Ovary (tissue), 9 donors: Measurements from ENCODE around the gene BFAR. TPM values are rescaled to one million over a fixed set of nuclear protein-coding genes. Genes with fewer than 3 reads are reported as not detected.
"Not testable (repeated sequence)": the region's sequence is repeated elsewhere in the genome, so short reads cannot be mapped to it uniquely, and the experiment has no call there.

ENCODE experiments used
- DNase-seq, 5 donors: peaks; one replicate each; pipeline ENCODE4 v3.0.0-alpha.2; 2019 to 2020
- H3K27ac ChIP-seq, 2 donors: fragments of 200-600 bp; one replicate each; pipeline versions ENCODE4 v1.5.1 to v1.8.0; 2019 to 2022
- H3K27me3 ChIP-seq: fragments of 200-600 bp; one replicate; pipeline ENCODE4 v1.8.0; 2022
- H3K36me3 ChIP-seq: fragments of 200-600 bp; sonication (generic); one replicate; pipeline ENCODE4 v1.5.1; 2019
- H3K4me1 ChIP-seq: one replicate; pipeline ENCODE4 v1.8.1; 2013; ENCODE audit warnings: mild to moderate bottlenecking, moderate library complexity; ENCODE audit not compliant: insufficient read depth
- H3K4me3 ChIP-seq: fragments of 200-600 bp; sonication (generic); one replicate; pipeline ENCODE4 v1.5.1; 2017
- H3K9me3 ChIP-seq, 2 donors: fragments of 200-600 bp in 1 of 2; sonication (generic) in 1 of 2; one replicate each; pipeline versions ENCODE4 v1.5.1 to v1.8.1; 2013 to 2019; ENCODE audit warnings: mild to moderate bottlenecking in 1 of 2, moderate library complexity in 1 of 2
- EP300 ChIP-seq: sonication (generic); formaldehyde crosslinking; IDR thresholded peaks from one replicate; pipeline ENCODE4 v1.6.1; 2017; ENCODE audit warnings: antibody characterized with exemption
- POLR2A ChIP-seq: fragments of 450-650 bp; IDR thresholded peaks from one replicate; pipeline ENCODE4 v1.6.1; 2017; ENCODE audit warnings: antibody characterized with exemption, mild to moderate bottlenecking, moderate library complexity
- WGBS, 3 donors: extraction: QIAGEN DNeasy Blood & Tissue Kit in 1 of 3; methylation state at CpG; one replicate each; pipeline versions ENCODE4 v1.1.5 to v1.1.7; 2013 to 2017; 5-methylcytosine and 5-hydroxymethylcytosine counted together
- intact Hi-C, 4 donors: fragments of 100-400 bp; cut with DNase I; formaldehyde crosslinking; loops; one replicate each; pipeline versions ENCODE4 v1.11.0 to v1.15.1; 2022 to 2023
- polyA plus RNA-seq, 2 donors: library from polyadenylated mRNA; stranded (reverse); fragments of 200-250 nt in 1 of 2; fragments of 350-450 nt in 1 of 2; fragmentation: Illumina TruSeq in 1 of 2; extraction: RNeasy Lipid Tissue Mini Kit (QIAGEN cat#74804) in 1 of 2; gene quantifications; one replicate each; pipeline ENCODE4 v1.2.3, GENCODE V29; 2013 to 2014
- total RNA-seq, 7 donors: library from RNA; depleted of rRNA in 2 of 7; stranded (reverse); fragments of >200 nt in 2 of 7; fragmentation: NEBNext Ultra II Directional in 3 of 7; extraction: Animal tissue kit (Norgen Biotek cat#: 25700) in 3 of 7; gene quantifications; one replicate each; pipeline versions ENCODE4 v1.1.0 to v1.2.4, GENCODE V29; 2016 to 2023
- TF ChIP-seq, protein P1 (sequence below), 3 donors: fragments of 450-650 bp in 2 of 3; fragments of 200-600 bp in 1 of 3; IDR thresholded peaks; one replicate each; pipeline versions ENCODE4 v1.5.1 to v1.8.0; 2016 to 2022; ENCODE audit warnings: antibody characterized with exemption in 3 of 3, mild to moderate bottlenecking in 1 of 3
- donor health status: DM: no; HTN: no; CAD: no; lungs with moderate emphysema.
- donor health status: DM: no; HTN: no; CAD: no.
- donor health status: Bipolar disorder and iron deficiency.
- donor health status: DM: yes; HTN: yes; CAD: no.
- donor health status: DM: no; HTN: no; CAD: no.
- donor health status: DM: yes; HTN: yes; CAD: no.

Gene BFAR
- total and polyA plus RNA-seq, 9 donors, result 42.2 to 83.7 (median 49.4) TPM

DNA sequence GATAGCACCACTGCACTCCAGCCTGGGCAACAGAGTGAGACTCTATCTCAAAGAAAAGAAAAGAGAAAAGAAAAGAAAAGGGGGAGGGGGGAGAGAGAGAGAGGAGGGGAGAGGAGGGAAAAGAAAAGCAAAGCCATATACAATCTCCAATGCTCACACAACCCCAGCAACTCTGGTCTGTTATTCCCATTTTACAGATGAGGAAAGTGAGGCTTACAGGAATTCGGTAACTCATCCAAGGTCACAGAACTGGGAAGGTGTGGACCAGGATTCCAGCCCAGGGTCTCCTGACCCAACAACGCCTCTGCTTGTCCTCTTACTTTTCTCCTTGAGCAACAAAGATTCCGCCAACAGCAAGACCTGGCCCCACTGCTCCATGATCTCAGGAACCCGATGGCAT is 48.4 kb downstream of the BFAR start:
- no peaks in the 10 kb centered on the region for H3K36me3 ChIP-seq
- H3K27me3 ChIP-seq, result no peaks in the 10 kb centered on the region
- no peak overlapping the region for H3K27ac ChIP-seq
- TF ChIP-seq POLR2A, result no peak
- TF ChIP-seq EP300, result no peak
- TF ChIP-seq, protein P1, sequence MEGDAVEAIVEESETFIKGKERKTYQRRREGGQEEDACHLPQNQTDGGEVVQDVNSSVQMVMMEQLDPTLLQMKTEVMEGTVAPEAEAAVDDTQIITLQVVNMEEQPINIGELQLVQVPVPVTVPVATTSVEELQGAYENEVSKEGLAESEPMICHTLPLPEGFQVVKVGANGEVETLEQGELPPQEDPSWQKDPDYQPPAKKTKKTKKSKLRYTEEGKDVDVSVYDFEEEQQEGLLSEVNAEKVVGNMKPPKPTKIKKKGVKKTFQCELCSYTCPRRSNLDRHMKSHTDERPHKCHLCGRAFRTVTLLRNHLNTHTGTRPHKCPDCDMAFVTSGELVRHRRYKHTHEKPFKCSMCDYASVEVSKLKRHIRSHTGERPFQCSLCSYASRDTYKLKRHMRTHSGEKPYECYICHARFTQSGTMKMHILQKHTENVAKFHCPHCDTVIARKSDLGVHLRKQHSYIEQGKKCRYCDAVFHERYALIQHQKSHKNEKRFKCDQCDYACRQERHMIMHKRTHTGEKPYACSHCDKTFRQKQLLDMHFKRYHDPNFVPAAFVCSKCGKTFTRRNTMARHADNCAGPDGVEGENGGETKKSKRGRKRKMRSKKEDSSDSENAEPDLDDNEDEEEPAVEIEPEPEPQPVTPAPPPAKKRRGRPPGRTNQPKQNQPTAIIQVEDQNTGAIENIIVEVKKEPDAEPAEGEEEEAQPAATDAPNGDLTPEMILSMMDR (IDR thresholded peaks at IDR 0.05), result no peak
- no peaks in the 10 kb centered on the region for H3K9me3 ChIP-seq
- no peak for DNase-seq
- no peak overlapping the region for H3K4me3 ChIP-seq
- 86 to 95% (median 93%) methylated on average over 4 of the region's 4 CpGs for WGBS, 3 donors
- intact Hi-C loops, result no loop called here
- no peaks in the 10 kb centered on the region for H3K4me1 ChIP-seq

DNA sequence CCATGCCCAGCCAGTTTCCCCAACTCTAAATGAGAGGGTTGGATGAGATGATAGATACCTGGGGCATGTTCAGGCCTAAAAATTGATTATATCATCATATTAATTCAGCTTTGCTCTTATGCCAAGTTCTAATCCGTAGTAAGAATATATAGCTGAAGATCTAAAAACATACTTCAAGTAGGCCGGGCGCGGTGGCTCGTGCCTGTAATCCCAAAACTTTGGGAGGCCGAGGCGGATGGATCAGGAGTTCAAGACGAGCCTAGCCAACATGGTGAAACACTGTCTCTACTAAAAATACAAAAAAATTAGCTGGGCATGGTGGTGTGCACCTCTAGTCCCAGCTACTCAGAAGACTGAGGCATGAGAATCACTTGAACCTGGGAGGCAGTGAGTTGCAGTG is 49.4 kb downstream of the BFAR start:
- Histone ChIP-seq H3K4me3 (no peak overlapping the region), H3K27ac (no peak overlapping the region), H3K9me3 (no peaks in the 10 kb centered on the region), H3K4me1 (no peaks in the 10 kb centered on the region), H3K27me3 (no peaks in the 10 kb centered on the region), H3K36me3 (no peaks in the 10 kb centered on the region)
- TF ChIP-seq EP300 (no peak), POLR2A (no peak)
- TF ChIP-seq, protein P1 (IDR thresholded peaks at IDR 0.05), result no peak
- 93 to 95% (median 93%) methylated on average over 8 of the region's 8 CpGs for WGBS, 3 donors
- no peak for DNase-seq
- intact Hi-C loops, result no loop called here

DNA sequence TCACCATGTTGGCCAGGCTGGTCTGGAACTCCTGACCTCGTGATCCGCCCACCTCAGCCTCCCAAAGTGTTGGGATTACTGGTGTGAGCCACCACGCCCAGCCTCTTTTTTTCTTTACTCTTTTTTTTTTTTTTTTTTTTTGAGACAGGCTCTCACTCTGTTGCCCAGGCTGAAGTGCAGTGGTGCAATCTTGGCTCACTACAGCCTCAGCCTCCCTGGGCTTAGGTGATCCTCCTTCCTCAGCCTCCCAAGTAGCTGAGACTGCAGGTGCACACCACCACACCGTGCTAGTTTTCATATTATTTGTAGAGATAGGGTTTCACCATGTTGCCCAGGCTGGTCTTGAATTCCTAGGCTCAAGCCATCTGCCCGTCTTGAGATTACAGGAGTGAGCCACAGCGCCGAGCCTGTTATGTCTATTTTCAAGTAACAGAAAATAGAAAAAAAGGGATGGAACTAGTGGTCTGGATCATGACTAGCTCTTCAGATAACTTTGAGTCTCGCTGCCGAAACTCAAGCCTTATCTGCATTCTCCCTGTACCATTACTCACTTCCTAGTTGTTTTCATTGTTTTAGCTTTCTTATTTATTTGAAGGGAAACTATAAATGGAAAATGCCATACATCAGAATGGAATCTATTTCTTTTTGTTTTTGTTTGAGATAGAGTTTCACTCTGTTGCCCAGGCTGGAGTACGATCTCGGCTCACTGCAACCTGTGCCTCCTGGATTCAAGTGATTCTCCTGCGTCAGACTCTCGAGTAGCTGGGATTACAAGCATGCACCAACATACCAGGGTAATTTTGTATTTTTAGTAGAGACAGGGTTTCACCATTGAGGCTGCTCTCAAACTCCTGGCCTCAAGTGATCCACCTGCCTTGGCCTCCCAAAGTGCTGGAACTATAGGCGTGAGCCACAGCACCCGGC is 53.4 kb downstream of the BFAR start:
- H3K27ac ChIP-seq, H3K27me3 ChIP-seq, DNase-seq, H3K4me3 ChIP-seq, H3K36me3 ChIP-seq, H3K9me3 ChIP-seq, H3K4me1 ChIP-seq, intact Hi-C loops: not testable (repeated sequence)
- WGBS, 3 donors, result 38 to 55% (median 41%) methylated on average over 15 of the region's 15 CpGs

DNA sequence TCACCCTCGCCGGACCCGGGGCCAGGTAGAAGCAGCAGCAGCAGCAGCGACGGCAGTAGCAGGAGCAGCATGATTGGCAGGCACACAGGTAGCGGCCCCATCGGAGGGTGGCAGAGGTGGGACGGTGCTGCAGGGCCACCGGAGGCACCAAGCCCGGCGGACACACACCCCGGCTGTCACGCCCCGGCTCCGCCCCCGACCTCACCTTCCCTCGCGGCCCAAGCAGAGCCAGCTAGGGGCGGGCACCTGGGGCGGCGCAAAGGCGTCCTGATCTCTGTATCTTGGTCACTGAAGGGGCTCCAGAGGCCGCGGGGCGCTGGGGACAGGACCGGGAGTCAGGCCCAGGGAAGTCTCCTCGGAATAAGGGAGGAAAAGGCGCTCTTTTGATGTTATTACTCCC is 61.4 kb downstream of the BFAR start, which contains the start of gene PLA2G10:
PLA2G10 (minus strand) TSS at position 180 of the 400 bp plus-strand sequence; CDS start at position 101, 79 bp downstream.
- H3K4me3 ChIP-seq, H3K36me3 ChIP-seq, intact Hi-C loops, DNase-seq, H3K27me3 ChIP-seq, H3K9me3 ChIP-seq, H3K27ac ChIP-seq, H3K4me1 ChIP-seq: not testable (repeated sequence)
- no CpG with 5 or more reads among the region's 28 CpGs for WGBS, 3 donors

GRCh38 chr16:14701859-14702258 is 69.1 kb downstream of the BFAR start:
- H3K27ac ChIP-seq, H3K4me1 ChIP-seq, DNase-seq, H3K4me3 ChIP-seq, H3K36me3 ChIP-seq, intact Hi-C loops, H3K9me3 ChIP-seq, H3K27me3 ChIP-seq: not testable (repeated sequence)
- 43 to 50% methylated on average over 1 to 2 of the region's 7 CpGs; no CpG with 5 or more reads in 1 of the 3 donors for WGBS, 3 donors

DNA sequence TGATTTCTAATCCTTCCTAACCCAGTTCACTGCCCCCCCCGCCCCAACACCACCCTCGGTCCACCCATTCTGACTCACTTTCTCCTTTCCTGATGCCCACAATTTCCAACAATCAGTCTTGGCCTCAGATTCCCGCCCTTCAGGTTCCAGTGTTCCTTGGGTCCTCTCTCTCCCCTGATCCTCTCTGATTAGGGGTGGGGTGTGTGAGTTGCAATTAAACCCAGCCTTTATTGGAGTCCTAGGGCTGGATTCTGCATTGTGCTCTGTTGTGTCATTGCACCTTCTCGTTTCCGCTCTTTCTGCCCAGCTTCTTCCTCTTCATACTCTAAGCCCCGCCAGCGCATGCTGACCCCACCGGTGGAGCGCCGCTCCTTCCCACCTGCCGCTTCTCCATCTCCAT is 69.9 kb downstream of the BFAR start:
- H3K4me3 ChIP-seq, H3K27ac ChIP-seq, intact Hi-C loops, H3K36me3 ChIP-seq, DNase-seq, H3K9me3 ChIP-seq, H3K4me1 ChIP-seq, H3K27me3 ChIP-seq: not testable (repeated sequence)
- no CpG with 5 or more reads among the region's 11 CpGs for WGBS, 3 donors

DNA sequence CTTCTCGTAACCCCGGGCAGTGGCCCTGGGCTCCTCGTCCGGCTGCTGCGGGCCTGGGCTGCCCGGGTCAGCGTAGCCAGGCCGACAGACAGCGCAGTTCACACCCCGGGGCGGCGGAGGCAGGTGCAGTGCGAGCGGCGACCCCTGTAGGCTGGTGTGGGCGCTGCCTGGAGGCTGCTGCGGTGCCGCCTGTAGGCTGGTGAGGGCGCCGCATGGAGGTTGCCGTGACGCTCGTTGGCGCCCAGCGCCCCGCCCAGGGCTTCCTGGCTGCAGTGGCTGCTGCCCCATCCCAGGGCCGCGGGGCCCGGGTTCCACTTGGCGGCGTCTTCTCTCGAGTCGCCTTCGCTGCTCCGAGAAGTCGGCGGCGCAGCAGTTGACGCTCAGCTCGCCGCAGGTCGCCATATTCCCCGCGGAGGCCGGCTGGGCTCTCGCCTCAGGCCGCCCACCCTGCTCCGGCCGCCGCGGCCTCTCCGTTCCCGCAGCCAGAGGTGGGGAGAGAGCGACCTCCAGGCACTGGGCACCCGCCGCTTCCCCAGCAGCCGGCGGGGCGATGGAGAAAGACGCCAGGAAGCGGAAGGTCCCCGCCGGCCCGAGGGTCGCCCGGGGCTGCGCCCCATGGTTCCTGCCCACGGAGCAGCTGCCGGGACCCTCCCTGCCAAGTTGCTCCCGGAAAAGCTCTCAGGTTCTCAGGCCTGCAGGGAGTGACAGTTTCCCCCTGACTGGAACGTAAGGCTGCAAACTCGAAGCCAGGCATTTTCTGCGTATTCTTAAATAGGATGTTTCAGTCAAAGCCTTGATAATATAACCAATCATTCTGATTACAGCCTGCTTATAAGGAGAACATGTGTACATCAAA is 70.6 kb downstream of the BFAR start, which contains the start of gene NPIPA3:
NPIPA3 (plus strand) TSS at position 256 of the 856 bp plus-strand sequence. CDS start 5,533 bp downstream, outside the sequence.
- DNase-seq, H3K9me3 ChIP-seq, H3K4me3 ChIP-seq, H3K27ac ChIP-seq, H3K36me3 ChIP-seq, H3K27me3 ChIP-seq, H3K4me1 ChIP-seq, intact Hi-C loops: not testable (repeated sequence)
- WGBS, 3 donors, result no CpG with 5 or more reads among the region's 73 CpGs
